ENCODE measurements around the gene PARK7.
"Not testable (repeated sequence)": the region's sequence is repeated elsewhere in the genome, so short reads cannot be mapped to it uniquely, and the experiment has no call there.

PARK7 gene

DNA sequence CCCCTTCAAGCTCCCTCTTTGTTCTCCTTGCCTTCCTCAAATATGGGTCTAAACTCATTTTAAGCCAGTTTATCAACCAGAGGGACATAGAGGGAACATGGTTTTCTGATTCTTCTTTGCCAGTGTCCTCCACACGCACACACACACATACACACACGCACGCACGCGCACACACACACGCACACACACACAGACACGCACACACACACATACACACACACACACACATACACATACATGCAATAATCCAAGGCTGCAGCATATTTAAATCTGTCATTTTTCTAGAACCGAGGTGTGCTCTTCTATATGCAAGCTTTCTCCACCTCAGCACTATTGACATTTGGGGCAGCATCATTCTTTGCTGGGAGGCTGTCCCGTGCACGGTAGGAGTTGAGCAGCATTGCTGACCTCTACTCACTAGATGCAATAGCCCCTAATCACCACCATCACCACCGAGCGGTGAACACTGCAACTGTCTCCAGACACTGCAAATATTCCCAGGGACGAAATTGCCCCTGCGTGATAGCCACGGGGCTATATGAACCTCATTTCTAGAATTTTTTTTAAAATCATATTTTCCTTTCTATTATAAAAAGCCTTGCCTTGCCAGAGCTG lies 28.9 kb upstream of the PARK7 start:
- H3K4me3 Mint-ChIP-seq: no peak overlapping the region
- peaks cover 12% of the 10 kb centered on the region for H3K4me1 Mint-ChIP-seq
- peaks cover 29% of the 10 kb centered on the region for H3K36me3 Mint-ChIP-seq
- no peak overlapping the region for H3K27ac Mint-ChIP-seq
- ATAC-seq: no peak
- no peaks in the 10 kb centered on the region for H3K9me3 Mint-ChIP-seq
- H3K27me3 Mint-ChIP-seq: peaks cover 40% of the 10 kb centered on the region

DNA sequence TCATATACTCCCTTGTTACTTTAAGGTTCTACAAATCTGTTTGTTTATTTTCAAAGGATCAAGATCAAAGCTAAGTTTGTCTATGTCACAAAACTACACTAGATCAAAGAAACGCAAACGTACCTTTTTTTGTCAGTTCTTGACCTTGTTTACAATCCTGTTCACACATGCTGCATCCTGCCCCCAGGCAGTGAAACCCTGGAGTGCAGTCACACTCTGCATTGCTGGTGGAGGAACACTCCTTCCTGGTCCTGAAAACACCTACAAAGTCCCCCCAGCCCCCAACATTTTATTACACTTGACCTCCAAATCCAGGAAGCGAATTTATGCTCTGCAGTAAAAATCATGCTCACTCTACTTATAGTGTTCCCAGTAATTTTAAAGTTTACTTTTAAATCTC lies 23.4 kb upstream of the PARK7 start:
- peaks cover 27% of the 10 kb centered on the region for H3K4me1 Mint-ChIP-seq
- no peak for ATAC-seq
- H3K27ac Mint-ChIP-seq: no peak overlapping the region
- H3K4me3 Mint-ChIP-seq: peak overlapping the region; percentile 63
- H3K36me3 Mint-ChIP-seq: peaks cover 26% of the 10 kb centered on the region
- no peaks in the 10 kb centered on the region for H3K9me3 Mint-ChIP-seq
- peaks cover 72% of the 10 kb centered on the region for H3K27me3 Mint-ChIP-seq

DNA sequence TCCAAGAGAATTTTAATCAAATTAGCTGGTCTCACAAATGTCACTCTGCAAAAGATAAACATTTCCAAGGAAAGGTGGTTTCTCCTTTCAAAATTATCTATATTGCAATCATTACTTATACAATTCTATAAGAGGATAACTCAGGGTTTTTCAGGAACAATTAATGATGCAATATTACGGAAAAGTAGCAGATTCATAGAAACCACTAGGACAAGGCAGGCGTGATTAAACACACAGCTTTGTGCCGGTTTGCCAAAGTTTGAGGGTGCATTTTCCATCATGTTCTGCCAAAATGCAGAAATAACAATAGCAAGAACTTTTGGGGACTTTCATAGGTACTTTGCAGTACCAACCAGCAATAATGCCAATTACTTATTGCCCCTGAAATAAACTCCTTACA lies 21.5 kb upstream of the PARK7 start:
- no peak for ATAC-seq
- no peaks in the 10 kb centered on the region for H3K9me3 Mint-ChIP-seq
- H3K27ac Mint-ChIP-seq: peak overlapping the region; percentile 78
- peaks cover 53% of the 10 kb centered on the region for H3K27me3 Mint-ChIP-seq
- H3K4me3 Mint-ChIP-seq: peak overlapping the region; percentile 82
- peaks cover 13% of the 10 kb centered on the region for H3K36me3 Mint-ChIP-seq
- peaks cover 30% of the 10 kb centered on the region for H3K4me1 Mint-ChIP-seq

- H3K36me3 Mint-ChIP-seq: peaks cover 13% of the 10 kb centered on the region
- H3K27ac Mint-ChIP-seq: peak within 1 kb of the TSS; percentile 78
- H3K4me1 Mint-ChIP-seq: peaks cover 30% of the 10 kb centered on the region
- ATAC-seq: peak; percentile 87
- H3K27me3 Mint-ChIP-seq: peaks cover 44% of the 10 kb centered on the region
- H3K9me3 Mint-ChIP-seq: no peaks in the 10 kb centered on the region
- peak within 1 kb of the TSS; percentile 82 for H3K4me3 Mint-ChIP-seq
These were observed 20.6 kb upstream of the PARK7 start, which contains the start of gene TNFRSF9 for GRCh38 chr1:7940745-7941436. TNFRSF9 (minus strand) TSS chr1:7940839; CDS start chr1:7939994, 845 bp downstream.

DNA sequence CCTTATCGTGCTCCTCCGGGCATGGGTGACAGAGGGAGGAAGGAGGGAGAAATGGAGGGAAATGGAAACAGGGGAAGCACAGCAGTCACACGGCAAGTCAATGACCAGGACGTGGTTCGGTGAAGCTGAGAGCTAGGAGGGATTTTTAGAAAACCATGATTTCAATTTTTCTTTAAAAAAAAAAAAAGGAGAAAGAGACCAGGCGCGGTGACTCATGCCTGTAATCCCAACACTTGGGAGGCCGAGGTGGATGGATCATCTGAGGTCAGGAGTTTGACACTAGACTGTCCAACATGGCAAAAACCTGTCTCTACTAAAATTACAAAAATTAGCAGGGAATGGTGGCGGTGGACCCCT lies 20.1 kb upstream of the PARK7 start:
- H3K27me3 Mint-ChIP-seq: peaks cover 39% of the 10 kb centered on the region
- H3K27ac Mint-ChIP-seq: peak overlapping the region; percentile 78
- H3K36me3 Mint-ChIP-seq: peaks cover 13% of the 10 kb centered on the region
- peaks cover 30% of the 10 kb centered on the region for H3K4me1 Mint-ChIP-seq
- no peaks in the 10 kb centered on the region for H3K9me3 Mint-ChIP-seq
- peak overlapping the region; percentile 82 for H3K4me3 Mint-ChIP-seq
- ATAC-seq: no peak

DNA sequence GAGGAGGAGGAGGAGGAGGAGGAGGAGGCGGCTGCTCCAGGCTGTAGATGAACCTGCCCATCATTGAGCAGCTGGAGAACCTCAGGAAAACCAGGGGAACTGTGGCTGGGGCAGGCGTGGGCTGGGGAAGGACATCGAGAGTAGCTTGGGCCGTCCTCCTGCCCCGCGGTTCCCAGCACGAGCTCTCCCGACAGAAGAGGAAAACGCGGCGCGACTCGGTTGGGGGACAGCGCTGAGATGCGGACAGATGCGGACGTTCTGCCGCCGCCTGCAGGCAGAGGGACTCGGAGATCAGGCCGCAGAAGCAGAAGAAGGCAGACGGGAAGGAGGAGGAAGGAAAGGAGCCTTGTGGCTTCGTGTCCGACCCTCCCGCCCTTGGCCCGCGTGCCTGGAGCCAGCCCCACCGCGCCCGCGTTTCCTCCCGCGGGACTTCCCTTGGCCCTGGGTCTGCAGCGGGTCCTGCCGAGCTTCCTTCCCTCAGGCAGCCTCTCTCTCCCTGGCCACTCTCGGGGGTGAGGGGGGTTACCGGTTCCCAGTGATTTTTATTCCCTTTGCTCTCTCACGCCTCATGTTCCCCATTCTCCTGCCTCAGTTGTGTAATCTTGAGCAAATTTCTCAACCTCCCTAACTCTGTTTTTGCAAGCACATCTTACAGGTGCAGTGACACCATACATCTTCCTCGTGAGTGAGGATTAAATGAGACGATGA lies 19.1 kb upstream of the PARK7 start:
- H3K27ac Mint-ChIP-seq: peak overlapping the region; percentile 78
- peaks cover 38% of the 10 kb centered on the region for H3K27me3 Mint-ChIP-seq
- no peaks in the 10 kb centered on the region for H3K9me3 Mint-ChIP-seq
- ATAC-seq: peak; percentile 42
- peaks cover 30% of the 10 kb centered on the region for H3K4me1 Mint-ChIP-seq
- peak overlapping the region; percentile 82 for H3K4me3 Mint-ChIP-seq
- peaks cover 13% of the 10 kb centered on the region for H3K36me3 Mint-ChIP-seq

DNA sequence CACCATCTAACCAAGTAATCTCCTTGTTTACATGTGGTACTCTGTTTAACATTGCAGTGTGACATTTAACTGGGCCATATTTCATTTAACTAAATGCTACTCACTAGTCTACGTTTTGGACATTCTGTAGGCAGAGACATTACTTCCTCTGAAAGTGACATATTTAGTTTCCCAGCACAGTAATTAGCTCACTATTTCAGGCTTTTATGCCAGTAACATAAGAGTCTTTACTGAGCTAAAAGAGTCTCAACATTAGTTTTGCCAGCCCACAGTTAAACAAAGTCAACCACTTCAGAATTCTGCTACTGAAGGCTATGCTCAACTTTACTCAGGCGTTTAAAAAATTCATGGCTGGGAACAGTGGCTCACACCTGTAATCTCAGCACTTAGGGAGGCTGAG lies 18.3 kb upstream of the PARK7 start:
- ATAC-seq: peak; percentile 31
- H3K27me3 Mint-ChIP-seq: peaks cover 32% of the 10 kb centered on the region
- H3K36me3 Mint-ChIP-seq: peaks cover 10% of the 10 kb centered on the region
- H3K4me3 Mint-ChIP-seq: peak overlapping the region; percentile 18
- no peaks in the 10 kb centered on the region for H3K9me3 Mint-ChIP-seq
- peaks cover 30% of the 10 kb centered on the region for H3K4me1 Mint-ChIP-seq
- peak overlapping the region; percentile 78 for H3K27ac Mint-ChIP-seq

GRCh38 chr1:7948960-7949359 lies 12.6 kb upstream of the PARK7 start:
- H3K9me3 Mint-ChIP-seq: no peaks in the 10 kb centered on the region
- H3K4me1 Mint-ChIP-seq: peaks cover 12% of the 10 kb centered on the region
- H3K4me3 Mint-ChIP-seq: no peak overlapping the region
- no peak for ATAC-seq
- no peaks in the 10 kb centered on the region for H3K36me3 Mint-ChIP-seq
- peak overlapping the region; percentile 61 for H3K27ac Mint-ChIP-seq
- no peaks in the 10 kb centered on the region for H3K27me3 Mint-ChIP-seq

DNA sequence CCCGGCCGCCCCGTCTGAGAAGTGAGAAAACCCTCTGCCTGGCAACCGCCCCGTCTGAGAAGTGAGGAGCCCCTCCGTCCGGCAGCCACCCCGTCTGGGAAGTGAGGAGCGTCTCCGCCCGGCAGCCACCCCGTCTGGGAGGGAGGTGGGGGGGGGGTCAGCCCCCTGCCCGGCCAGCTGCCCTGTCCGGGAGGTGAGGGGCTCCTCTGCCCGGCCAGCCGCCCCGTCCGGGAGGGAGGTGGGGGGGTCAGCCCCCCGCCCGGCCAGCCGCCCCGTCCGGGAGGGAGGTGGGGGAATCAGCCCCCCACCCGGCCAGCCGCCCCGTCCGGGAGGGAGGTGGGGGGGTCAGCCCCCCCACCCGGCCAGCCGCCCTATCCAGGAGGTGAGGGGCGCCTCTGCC lies 8.7 kb upstream of the PARK7 start:
- not testable (repeated sequence) for H3K9me3 Mint-ChIP-seq, H3K27ac Mint-ChIP-seq, H3K27me3 Mint-ChIP-seq, H3K4me3 Mint-ChIP-seq, ATAC-seq, H3K36me3 Mint-ChIP-seq
- H3K4me1 Mint-ChIP-seq: peaks cover 28% of the 10 kb centered on the region

DNA sequence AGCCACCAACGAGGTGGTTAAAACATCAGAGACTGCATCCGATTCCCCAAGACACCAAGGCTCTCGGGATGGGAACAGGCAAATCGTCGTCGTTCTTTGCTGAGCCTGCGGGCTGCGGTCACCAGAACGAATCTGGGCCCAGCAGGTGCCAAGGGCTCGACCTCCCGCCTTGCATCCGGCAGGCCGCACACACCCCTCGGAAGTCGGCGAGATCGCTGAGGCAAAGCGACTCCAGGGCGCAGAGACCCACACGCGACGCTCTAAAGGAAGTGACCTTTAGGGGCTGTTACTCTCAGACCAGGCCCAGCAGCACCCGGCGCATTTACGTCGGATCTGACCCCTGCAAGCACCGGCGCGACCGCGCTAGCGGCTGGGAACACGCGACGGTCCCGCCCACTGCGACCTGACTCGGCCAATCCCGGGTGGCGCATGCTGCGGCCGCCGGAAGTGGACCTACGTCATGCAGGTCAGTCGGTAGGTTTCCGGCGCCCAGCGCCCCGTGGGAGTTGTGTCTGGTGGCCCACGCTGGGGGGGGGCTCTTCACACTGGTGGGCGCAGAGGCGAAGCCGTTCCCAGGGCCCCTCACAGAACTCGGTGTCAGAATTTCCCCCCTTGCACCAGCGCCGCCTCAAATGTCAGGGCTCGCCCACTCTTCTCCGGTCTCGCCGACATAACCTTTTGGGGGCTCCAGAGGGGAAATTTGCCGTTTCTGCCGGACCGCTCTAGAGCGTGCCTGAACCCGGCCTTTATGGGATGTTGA lies 7.5 kb upstream of the PARK7 start:
- H3K9me3 Mint-ChIP-seq: no peaks in the 10 kb centered on the region
- H3K4me1 Mint-ChIP-seq: peaks cover 25% of the 10 kb centered on the region
- ATAC-seq: peak; percentile 97
- no peaks in the 10 kb centered on the region for H3K27me3 Mint-ChIP-seq
- H3K4me3 Mint-ChIP-seq: peak overlapping the region; percentile 88
- H3K27ac Mint-ChIP-seq: peak overlapping the region; percentile 99
- H3K36me3 Mint-ChIP-seq: no peaks in the 10 kb centered on the region

- Mint-ChIP-seq H3K36me3 (no peaks in the 10 kb centered on the region), H3K4me1 (peaks cover 27% of the 10 kb centered on the region), H3K4me3 (peak overlapping the region; percentile 88), H3K27ac (peak overlapping the region; percentile 99), H3K9me3 (no peaks in the 10 kb centered on the region), H3K27me3 (no peaks in the 10 kb centered on the region)
- no peak for ATAC-seq
These were observed 6.8 kb upstream of the PARK7 start for GRCh38 chr1:7954683-7955082.

- Mint-ChIP-seq H3K4me1 (peaks cover 34% of the 10 kb centered on the region), H3K27me3 (no peaks in the 10 kb centered on the region), H3K27ac (peak overlapping the region; percentile 99), H3K4me3 (no peak overlapping the region), H3K36me3 (no peaks in the 10 kb centered on the region), H3K9me3 (no peaks in the 10 kb centered on the region)
- no peak for ATAC-seq
These were observed 5.1 kb upstream of the PARK7 start for GRCh38 chr1:7956218-7957032.

- H3K9me3 Mint-ChIP-seq: no peaks in the 10 kb centered on the region
- H3K4me3 Mint-ChIP-seq: peak overlapping the region; percentile 96
- peak overlapping the region; percentile 97 for H3K27ac Mint-ChIP-seq
- no peaks in the 10 kb centered on the region for H3K27me3 Mint-ChIP-seq
- no peak for ATAC-seq
- peaks cover 16% of the 10 kb centered on the region for H3K36me3 Mint-ChIP-seq
- H3K4me1 Mint-ChIP-seq: peaks cover 42% of the 10 kb centered on the region
These were observed 1.3 kb upstream of the PARK7 start for GRCh38 chr1:7960165-7960564.

DNA sequence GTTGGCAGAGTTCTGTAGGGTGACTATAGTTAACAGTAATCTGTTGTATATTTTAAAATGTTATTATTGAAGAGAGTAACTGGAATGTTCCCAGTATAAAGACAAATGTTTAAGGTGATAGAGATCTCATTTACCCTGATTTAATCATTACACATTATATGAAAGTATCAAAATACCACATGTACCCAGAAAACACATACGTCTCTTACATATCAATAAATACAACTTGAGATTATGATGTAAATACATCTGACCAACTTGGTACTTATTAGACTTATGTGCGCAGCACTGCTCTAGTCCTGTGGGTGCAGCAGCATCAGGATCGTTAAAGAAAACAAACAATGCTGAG lies 670 bp upstream of the PARK7 start:
- H3K4me3 Mint-ChIP-seq: peak overlapping the region; percentile 96
- H3K36me3 Mint-ChIP-seq: peaks cover 22% of the 10 kb centered on the region
- H3K9me3 Mint-ChIP-seq: no peaks in the 10 kb centered on the region
- H3K4me1 Mint-ChIP-seq: peaks cover 36% of the 10 kb centered on the region
- H3K27ac Mint-ChIP-seq: peak overlapping the region; percentile 97
- no peaks in the 10 kb centered on the region for H3K27me3 Mint-ChIP-seq
- no peak for ATAC-seq

DNA sequence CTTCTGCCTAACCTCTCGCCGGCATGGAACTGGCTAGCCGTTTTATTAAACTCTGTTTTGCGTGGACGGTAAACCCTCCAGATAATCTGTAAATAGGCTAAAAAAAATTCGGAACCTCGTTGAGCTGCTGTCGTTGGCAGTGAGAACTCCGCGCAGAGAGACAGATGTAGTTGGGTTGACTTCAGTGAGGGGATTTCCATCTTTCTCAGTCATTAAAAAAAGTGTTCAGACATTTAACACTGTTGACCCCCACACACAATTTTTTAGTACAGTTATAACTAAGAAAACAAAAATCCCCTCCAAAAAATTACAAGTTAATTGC lies 464 bp downstream of the PARK7 start:
- no peaks in the 10 kb centered on the region for H3K27me3 Mint-ChIP-seq
- H3K4me1 Mint-ChIP-seq: peaks cover 36% of the 10 kb centered on the region
- H3K36me3 Mint-ChIP-seq: peaks cover 26% of the 10 kb centered on the region
- ATAC-seq: peak; percentile 22
- peak overlapping the region; percentile 96 for H3K4me3 Mint-ChIP-seq
- H3K9me3 Mint-ChIP-seq: no peaks in the 10 kb centered on the region
- H3K27ac Mint-ChIP-seq: peak overlapping the region; percentile 97
